ENCODE measurements around the gene ZNF438.

The ZNF438 gene

GRCh38 chr10:31011017-31011664 lies 20.5 kb downstream of the ZNF438 start:
- no peak for DNase-seq (ENCODE audit: low spot score)

- DNase-seq (ENCODE audit: low spot score) = no peak
Measured at GRCh38 chr10:31010062-31010461, 21.6 kb downstream of the ZNF438 start.

- DNase-seq (ENCODE audit: low spot score) = no peak
Measured at GRCh38 chr10:31005895-31006294, 25.8 kb downstream of the ZNF438 start.

GRCh38 chr10:31004611-31005193 lies 27.0 kb downstream of the ZNF438 start:
- peak; percentile 100 for DNase-seq (ENCODE audit: low spot score)

- peak; percentile 99 for DNase-seq (ENCODE audit: low spot score)
Measured at GRCh38 chr10:31001740-31002139, 29.9 kb downstream of the ZNF438 start.

- peak; percentile 76 for DNase-seq (ENCODE audit: low spot score)
Measured at GRCh38 chr10:31000867-31001266, 30.8 kb downstream of the ZNF438 start.

- DNase-seq (ENCODE audit: low spot score) = peak; percentile 90
Measured at GRCh38 chr10:31000071-31000782, 31.4 kb downstream of the ZNF438 start.

GRCh38 chr10:30999070-30999712 lies 32.5 kb downstream of the ZNF438 start:
- peak; percentile 100 for DNase-seq (ENCODE audit: low spot score)

GRCh38 chr10:30997536-30998235 lies 34.0 kb downstream of the ZNF438 start:
- peak; percentile 100 for DNase-seq (ENCODE audit: low spot score)

GRCh38 chr10:30996481-30997005 lies 35.1 kb downstream of the ZNF438 start:
- DNase-seq (ENCODE audit: low spot score) = peak; percentile 90

GRCh38 chr10:30995081-30995770 lies 36.4 kb downstream of the ZNF438 start:
- peak; percentile 62 for DNase-seq (ENCODE audit: low spot score)

- peak; percentile 68 for DNase-seq (ENCODE audit: low spot score)
Measured at GRCh38 chr10:30993155-30993554, 38.5 kb downstream of the ZNF438 start.

- peak; percentile 73 for DNase-seq (ENCODE audit: low spot score)
Measured at GRCh38 chr10:30992681-30993080, 39.0 kb downstream of the ZNF438 start.

- no peak for DNase-seq (ENCODE audit: low spot score)
Measured at GRCh38 chr10:30991647-30992011, 40.0 kb downstream of the ZNF438 start.

GRCh38 chr10:30990971-30991646 lies 40.6 kb downstream of the ZNF438 start:
- DNase-seq (ENCODE audit: low spot score) = peak; percentile 99

- DNase-seq (ENCODE audit: low spot score) = peak; percentile 94
Measured at GRCh38 chr10:30990351-30990750, 41.3 kb downstream of the ZNF438 start.

- peak; percentile 82 for DNase-seq (ENCODE audit: low spot score)
Measured at GRCh38 chr10:30988831-30989435, 42.7 kb downstream of the ZNF438 start.

GRCh38 chr10:30987463-30987862 lies 44.2 kb downstream of the ZNF438 start:
- DNase-seq (ENCODE audit: low spot score) = peak; percentile 90

- peak; percentile 93 for DNase-seq (ENCODE audit: low spot score)
Measured at GRCh38 chr10:30986053-30986555, 45.6 kb downstream of the ZNF438 start.

- DNase-seq (ENCODE audit: low spot score) = peak; percentile 94
Measured at GRCh38 chr10:30985512-30985911, 46.2 kb downstream of the ZNF438 start.
